ENCODE measurements around the gene CTF1. TPM values are rescaled to one million over a fixed set of nuclear protein-coding genes. Genes with fewer than 3 reads are reported as not detected.
A peak's percentile ranks its signal among the peaks of the same experiment; 100 is the strongest.
"Not testable (repeated sequence)": the region's sequence is repeated elsewhere in the genome, so short reads cannot be mapped to it uniquely, and the experiment has no call there.

CTF1 gene
- total RNA-seq (1 to 10 TPM in 1 of 2 donors, under 1 TPM in 1; 0.79 to 2.1 TPM), polyA plus RNA-seq (ENCODE audit: insufficient read length in 2 of 2) (1 to 10 TPM; 4.0 to 6.1 TPM)
- long read RNA-seq, donor 1, partial matches to known transcripts: 0 of 1 reads
- long read RNA-seq, donor 1, other reads (novel, unspliced or antisense): 0 of 1 reads
- long read RNA-seq, donor 2, partial matches to known transcripts: 0 of 1 reads
- long read RNA-seq, donor 2, other reads (novel, unspliced or antisense): 0 of 1 reads
- long read RNA-seq, donor 3, partial matches to known transcripts: 0 of 1 reads
- long read RNA-seq, donor 3, other reads (novel, unspliced or antisense): 0 of 1 reads
- long read RNA-seq, donor 4, partial matches to known transcripts: 6 of 10 reads
- long read RNA-seq, donor 4, other reads (novel, unspliced or antisense): 0 of 10 reads

GRCh38 chr16:30896261-30896888 is at the start of gene CTF1:
TSS of gene CTF1 (plus strand) at chr16:30896614. CDS start at chr16:30896644, 30 bp downstream.
- peak within 1 kb of the TSS; percentile 75 for H3K4me3 ChIP-seq (ENCODE audit: low read depth, low read length)
- peak within 1 kb of the TSS; percentile 100 for H3K27ac ChIP-seq (ENCODE audit: low read depth, low read length)
- peak in 3 of 6 donors; percentile 70 to 92 (median 85) for DNase-seq (ENCODE audit: low read depth in 4 of 6, low spot score in 6 of 6)
- H3K36me3 ChIP-seq (ENCODE audit: control insufficient read depth, insufficient read depth, low read length): peaks cover 16% of the 10 kb centered on the region
- no peaks in the 10 kb centered on the region for H3K27me3 ChIP-seq (ENCODE audit: control insufficient read depth, insufficient read depth, low read length)
- WGBS (ENCODE audit: insufficient coverage): 6% methylated on average over 22 of the region's 31 CpGs
- H3K4me1 ChIP-seq (ENCODE audit: control insufficient read depth, insufficient read depth, low read length): peaks cover 38% of the 10 kb centered on the region
- no peaks in the 10 kb centered on the region for H3K9me3 ChIP-seq (ENCODE audit: control insufficient read depth, insufficient read depth, low read length)

DNA sequence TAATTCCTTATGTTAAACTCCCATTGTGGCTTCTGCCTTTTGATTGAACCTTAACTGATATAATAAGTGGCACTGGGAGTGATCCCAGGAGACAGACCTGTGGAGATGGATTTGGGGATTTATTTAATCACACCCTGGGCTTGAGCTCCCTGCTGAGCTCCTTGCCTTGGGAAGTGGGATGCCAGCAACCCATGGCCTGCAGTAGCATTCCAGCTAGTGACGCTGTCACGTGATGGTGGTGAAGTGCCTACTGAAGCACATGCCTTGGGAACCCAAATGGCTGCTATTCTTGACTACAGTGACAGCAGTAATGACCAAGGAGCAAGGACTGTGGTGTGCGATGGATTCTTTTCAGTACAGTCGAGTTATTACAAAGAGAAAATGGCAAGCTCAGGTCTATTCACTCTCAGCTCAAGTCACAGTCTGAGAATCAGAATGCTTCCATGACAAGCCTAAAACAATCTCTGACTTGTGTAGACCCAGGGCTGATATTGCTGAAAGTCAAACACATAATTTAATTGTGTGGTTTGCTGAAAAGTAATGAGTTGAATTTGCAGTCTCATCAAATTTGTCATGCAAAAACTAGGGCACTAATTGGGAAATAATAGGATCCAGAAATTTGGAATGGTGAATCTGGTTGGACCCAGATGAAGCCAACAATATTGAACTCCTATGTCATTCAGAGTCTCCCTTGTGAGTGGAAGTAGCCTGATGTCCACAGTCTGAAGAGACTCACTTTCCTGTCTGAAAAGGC is 49.6 kb upstream of the CTF1 start:
- no peak for DNase-seq (ENCODE audit: low read depth in 4 of 6, low spot score in 6 of 6)
- H3K9me3 ChIP-seq (ENCODE audit: control insufficient read depth, insufficient read depth, low read length): no peaks in the 10 kb centered on the region
- H3K4me1 ChIP-seq (ENCODE audit: control insufficient read depth, insufficient read depth, low read length): peaks cover 2% of the 10 kb centered on the region
- no peak overlapping the region for H3K4me3 ChIP-seq (ENCODE audit: low read depth, low read length)
- no peaks in the 10 kb centered on the region for H3K27me3 ChIP-seq (ENCODE audit: control insufficient read depth, insufficient read depth, low read length)
- H3K36me3 ChIP-seq (ENCODE audit: control insufficient read depth, insufficient read depth, low read length): no peaks in the 10 kb centered on the region
- WGBS (ENCODE audit: insufficient coverage): 68% methylated on average over 4 of the region's 4 CpGs
- no peak overlapping the region for H3K27ac ChIP-seq (ENCODE audit: low read depth, low read length)

DNA sequence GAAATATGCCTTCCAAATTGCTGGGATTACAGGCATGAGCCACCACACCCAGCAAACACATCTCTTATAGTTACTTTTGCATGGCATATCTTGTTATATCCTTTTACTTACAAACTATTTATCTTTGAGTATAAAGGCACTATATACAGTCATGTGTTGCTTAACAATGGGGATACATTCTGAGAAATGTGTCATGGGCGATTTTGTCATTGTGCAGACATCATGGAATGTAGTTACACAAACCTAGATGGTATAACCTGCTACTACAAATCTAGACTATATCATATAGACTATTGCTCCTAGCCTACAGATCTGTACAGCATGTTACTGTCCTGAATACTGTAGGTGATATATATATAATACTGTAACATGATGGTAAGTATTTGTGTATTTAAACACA is 46.2 kb upstream of the CTF1 start:
- H3K27ac ChIP-seq (ENCODE audit: low read depth, low read length): no peak overlapping the region
- H3K36me3 ChIP-seq (ENCODE audit: control insufficient read depth, insufficient read depth, low read length): peaks cover 9% of the 10 kb centered on the region
- DNase-seq (ENCODE audit: low read depth in 4 of 6, low spot score in 6 of 6): no peak
- no peaks in the 10 kb centered on the region for H3K4me1 ChIP-seq (ENCODE audit: control insufficient read depth, insufficient read depth, low read length)
- no peak overlapping the region for H3K4me3 ChIP-seq (ENCODE audit: low read depth, low read length)
- H3K9me3 ChIP-seq (ENCODE audit: control insufficient read depth, insufficient read depth, low read length): no peaks in the 10 kb centered on the region
- no peaks in the 10 kb centered on the region for H3K27me3 ChIP-seq (ENCODE audit: control insufficient read depth, insufficient read depth, low read length)
- no CpG with 5 or more reads among the region's 1 CpG for WGBS (ENCODE audit: insufficient coverage)

GRCh38 chr16:30853758-30854157 is 42.7 kb upstream of the CTF1 start:
- Histone ChIP-seq H3K27ac (ENCODE audit: low read depth, low read length) (no peak overlapping the region), H3K9me3 (ENCODE audit: control insufficient read depth, insufficient read depth, low read length) (no peaks in the 10 kb centered on the region), H3K4me3 (ENCODE audit: low read depth, low read length) (no peak overlapping the region), H3K27me3 (ENCODE audit: control insufficient read depth, insufficient read depth, low read length) (no peaks in the 10 kb centered on the region), H3K36me3 (ENCODE audit: control insufficient read depth, insufficient read depth, low read length) (peaks cover 11% of the 10 kb centered on the region), H3K4me1 (ENCODE audit: control insufficient read depth, insufficient read depth, low read length) (no peaks in the 10 kb centered on the region)
- 100% methylated on average over 1 of the region's 2 CpGs for WGBS (ENCODE audit: insufficient coverage)
- no peak for DNase-seq (ENCODE audit: low read depth in 4 of 6, low spot score in 6 of 6)

DNA sequence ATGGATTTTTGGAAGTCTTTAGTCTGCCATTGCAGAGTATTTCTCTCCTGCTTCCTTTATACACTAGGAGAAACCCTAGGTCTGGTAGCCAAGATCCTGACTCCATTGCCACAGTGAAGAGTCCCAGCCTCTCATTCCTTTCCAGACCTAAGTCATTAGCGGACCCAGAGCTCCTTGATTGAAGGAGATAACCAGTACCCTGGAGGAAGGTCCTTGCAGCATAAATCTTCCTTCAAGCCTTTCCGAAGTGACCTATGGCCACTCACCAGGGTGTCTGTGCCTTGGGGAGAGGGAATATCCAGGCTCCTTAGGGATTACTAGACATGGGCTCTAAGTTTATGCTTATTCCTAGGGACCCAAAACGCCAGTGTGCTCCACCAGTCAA is 38.3 kb upstream of the CTF1 start:
- WGBS (ENCODE audit: insufficient coverage): 79% methylated on average over 2 of the region's 3 CpGs
- Histone ChIP-seq H3K4me1 (ENCODE audit: control insufficient read depth, insufficient read depth, low read length) (no peaks in the 10 kb centered on the region), H3K4me3 (ENCODE audit: low read depth, low read length) (no peak overlapping the region), H3K36me3 (ENCODE audit: control insufficient read depth, insufficient read depth, low read length) (peaks cover 9% of the 10 kb centered on the region), H3K27ac (ENCODE audit: low read depth, low read length) (no peak overlapping the region), H3K27me3 (ENCODE audit: control insufficient read depth, insufficient read depth, low read length) (no peaks in the 10 kb centered on the region), H3K9me3 (ENCODE audit: control insufficient read depth, insufficient read depth, low read length) (no peaks in the 10 kb centered on the region)
- DNase-seq (ENCODE audit: low read depth in 4 of 6, low spot score in 6 of 6): no peak

DNA sequence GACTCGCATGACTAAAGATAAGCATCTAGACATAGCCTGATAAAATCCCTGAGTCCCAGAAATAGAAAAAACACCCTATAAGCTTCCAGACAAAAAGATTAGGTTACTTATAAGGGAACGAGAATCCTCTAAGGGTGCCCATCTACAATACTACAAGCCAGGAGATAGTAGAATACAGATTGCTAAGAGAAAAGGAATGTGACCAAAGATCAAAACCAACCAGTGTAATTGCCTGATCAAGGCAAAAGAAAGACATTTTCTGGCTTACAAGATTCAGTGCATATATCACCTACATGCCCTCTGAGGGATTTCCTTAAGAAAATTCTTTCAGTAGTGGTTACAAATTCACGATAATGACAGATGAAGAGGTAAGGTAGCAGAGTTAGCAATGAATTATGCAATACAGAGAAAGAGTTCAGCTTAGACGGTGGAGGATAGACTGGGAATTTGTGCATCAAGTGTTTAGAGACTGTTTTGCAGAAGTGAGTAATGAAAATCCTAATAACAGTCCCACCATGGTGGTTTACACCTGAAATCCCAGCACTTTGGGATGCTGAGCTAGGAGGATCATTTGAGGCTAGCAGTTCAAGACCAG is 37.5 kb upstream of the CTF1 start:
- no peak overlapping the region for H3K4me3 ChIP-seq (ENCODE audit: low read depth, low read length)
- DNase-seq (ENCODE audit: low read depth in 4 of 6, low spot score in 6 of 6): no peak
- H3K9me3 ChIP-seq (ENCODE audit: control insufficient read depth, insufficient read depth, low read length): no peaks in the 10 kb centered on the region
- H3K4me1 ChIP-seq (ENCODE audit: control insufficient read depth, insufficient read depth, low read length): no peaks in the 10 kb centered on the region
- 100% methylated on average over 1 of the region's 4 CpGs for WGBS (ENCODE audit: insufficient coverage)
- H3K27ac ChIP-seq (ENCODE audit: low read depth, low read length): no peak overlapping the region
- H3K27me3 ChIP-seq (ENCODE audit: control insufficient read depth, insufficient read depth, low read length): no peaks in the 10 kb centered on the region
- H3K36me3 ChIP-seq (ENCODE audit: control insufficient read depth, insufficient read depth, low read length): peaks cover 8% of the 10 kb centered on the region

GRCh38 chr16:30860729-30861128 is 35.7 kb upstream of the CTF1 start:
- not testable (repeated sequence) for H3K9me3 ChIP-seq (ENCODE audit: control insufficient read depth, insufficient read depth, low read length); H3K4me3 ChIP-seq (ENCODE audit: low read depth, low read length); H3K4me1 ChIP-seq (ENCODE audit: control insufficient read depth, insufficient read depth, low read length); H3K27me3 ChIP-seq (ENCODE audit: control insufficient read depth, insufficient read depth, low read length); H3K36me3 ChIP-seq (ENCODE audit: control insufficient read depth, insufficient read depth, low read length); H3K27ac ChIP-seq (ENCODE audit: low read depth, low read length); DNase-seq (ENCODE audit: low read depth in 4 of 6, low spot score in 6 of 6)
- 85% methylated on average over 2 of the region's 7 CpGs for WGBS (ENCODE audit: insufficient coverage)

DNA sequence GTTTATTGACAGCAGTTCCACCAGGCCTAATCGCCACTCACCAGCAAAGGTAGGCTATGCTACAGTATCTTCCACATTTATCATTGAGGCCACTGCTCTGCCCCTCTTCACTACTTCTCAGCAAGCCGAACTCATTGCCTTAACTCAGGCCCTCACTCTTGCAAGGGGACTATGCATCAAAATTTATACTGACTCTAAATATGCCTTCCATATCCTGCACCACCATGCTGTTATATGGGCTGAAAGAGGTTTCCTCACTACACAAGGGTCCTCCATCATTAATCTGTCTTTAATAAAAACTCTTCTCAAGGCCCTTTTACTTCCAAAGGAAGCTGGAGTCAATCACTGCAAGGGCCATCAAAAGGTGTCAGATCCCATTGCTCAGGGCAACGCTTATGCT is 33.2 kb upstream of the CTF1 start:
- not testable (repeated sequence) for H3K4me3 ChIP-seq (ENCODE audit: low read depth, low read length); H3K27ac ChIP-seq (ENCODE audit: low read depth, low read length); H3K9me3 ChIP-seq (ENCODE audit: control insufficient read depth, insufficient read depth, low read length); H3K36me3 ChIP-seq (ENCODE audit: control insufficient read depth, insufficient read depth, low read length); DNase-seq (ENCODE audit: low read depth in 4 of 6, low spot score in 6 of 6); H3K4me1 ChIP-seq (ENCODE audit: control insufficient read depth, insufficient read depth, low read length); H3K27me3 ChIP-seq (ENCODE audit: control insufficient read depth, insufficient read depth, low read length)
- WGBS (ENCODE audit: insufficient coverage): 86% methylated on average over 1 of the region's 3 CpGs

- Histone ChIP-seq H3K4me3 (ENCODE audit: low read depth, low read length) (no peak overlapping the region), H3K9me3 (ENCODE audit: control insufficient read depth, insufficient read depth, low read length) (no peaks in the 10 kb centered on the region), H3K27ac (ENCODE audit: low read depth, low read length) (no peak overlapping the region), H3K36me3 (ENCODE audit: control insufficient read depth, insufficient read depth, low read length) (peaks cover 11% of the 10 kb centered on the region), H3K27me3 (ENCODE audit: control insufficient read depth, insufficient read depth, low read length) (no peaks in the 10 kb centered on the region), H3K4me1 (ENCODE audit: control insufficient read depth, insufficient read depth, low read length) (no peaks in the 10 kb centered on the region)
- DNase-seq (ENCODE audit: low read depth in 4 of 6, low spot score in 6 of 6): no peak
- WGBS (ENCODE audit: insufficient coverage): 80% methylated on average over 5 of the region's 6 CpGs
These were observed 30.4 kb upstream of the CTF1 start for GRCh38 chr16:30866031-30866430.
